NCI-H2227 treated with DMSO at 0.1 percent for 48 hours (cell line): Measurements from ENCODE around the gene ARFGAP1.
"Not testable (repeated sequence)": the region's sequence is repeated elsewhere in the genome, so short reads cannot be mapped to it uniquely, and the experiment has no call there.

Experiments
- DNase-seq: peaks from one replicate; lab custom pipeline; 2025; lab: John Stamatoyannopoulos, UW

The ARFGAP1 gene

GRCh38 chr20:63332488-63333240 lies 60.1 kb downstream of the ARFGAP1 start:
- DNase-seq: no peak

DNA sequence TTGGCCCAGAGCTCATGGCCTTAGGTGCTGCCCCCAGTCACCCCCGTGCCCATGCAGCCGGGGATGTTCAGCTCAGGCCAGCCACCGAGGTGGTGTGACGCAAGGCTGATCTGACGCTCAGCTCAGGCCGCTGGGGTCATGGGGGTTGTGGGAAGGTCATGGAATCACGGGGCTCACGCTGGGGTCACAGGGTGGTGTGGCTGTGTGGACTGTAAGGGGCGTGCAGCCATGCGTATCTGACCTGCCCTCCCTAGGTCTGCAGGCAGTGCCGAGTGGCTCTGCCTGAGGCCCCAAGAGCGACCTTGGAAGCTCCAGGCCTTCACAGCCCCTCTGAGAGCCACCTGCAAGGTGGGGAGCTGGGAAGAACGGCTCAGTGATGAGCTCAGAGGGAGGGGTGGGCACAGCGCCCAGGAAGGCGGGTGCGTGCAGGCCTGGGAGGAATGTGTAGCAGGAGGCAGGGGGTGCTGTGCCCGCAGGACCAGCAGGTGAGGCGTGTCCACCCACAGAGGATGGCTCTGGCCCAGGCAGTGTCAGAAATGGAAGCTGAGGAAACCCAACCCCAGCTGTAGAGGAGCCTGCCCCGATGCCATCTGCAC lies 60.7 kb downstream of the ARFGAP1 start:
- DNase-seq: no peak

DNA sequence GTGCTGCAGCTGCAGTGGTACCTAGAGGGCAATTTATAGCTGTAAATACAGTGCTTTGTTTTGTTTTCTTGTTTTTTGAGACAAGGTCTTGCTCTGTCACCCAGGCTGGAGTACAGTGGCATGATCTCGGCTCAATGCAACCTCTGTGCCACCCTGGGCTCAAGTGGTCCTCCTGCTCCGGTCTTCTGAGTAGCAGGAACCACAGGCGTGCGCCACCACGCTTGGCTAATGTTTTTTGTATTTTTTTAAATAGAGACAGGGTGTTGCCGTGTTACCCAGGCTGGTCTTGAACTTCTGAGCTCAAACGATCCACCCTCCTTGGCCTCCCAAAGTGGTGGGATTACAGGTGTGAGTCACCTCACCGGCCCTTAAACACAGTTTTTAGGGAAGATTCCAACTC lies 61.7 kb downstream of the ARFGAP1 start:
- DNase-seq: no peak

GRCh38 chr20:63335060-63335459 lies 62.4 kb downstream of the ARFGAP1 start:
- not testable (repeated sequence) for DNase-seq

DNA sequence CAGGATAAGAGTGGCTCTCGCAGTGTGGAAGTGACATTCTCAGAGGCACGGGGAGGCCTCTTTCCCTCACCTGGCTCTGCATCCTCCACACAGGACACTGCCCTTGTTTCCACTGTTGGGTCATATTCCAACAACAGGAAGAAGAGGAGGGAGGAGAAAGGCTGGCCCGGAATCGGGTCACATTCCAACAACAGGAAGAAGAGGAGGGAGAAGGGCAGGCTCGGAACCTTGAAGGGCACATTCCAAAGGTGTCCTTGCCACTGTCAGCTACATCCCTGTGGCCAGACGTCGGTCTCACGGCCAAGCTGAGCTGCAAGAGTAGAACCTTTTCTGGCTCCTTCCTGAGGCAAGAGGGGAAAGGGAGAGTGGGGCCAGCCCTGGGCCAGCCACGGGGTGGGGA lies 63.1 kb downstream of the ARFGAP1 start:
- DNase-seq: no peak

DNA sequence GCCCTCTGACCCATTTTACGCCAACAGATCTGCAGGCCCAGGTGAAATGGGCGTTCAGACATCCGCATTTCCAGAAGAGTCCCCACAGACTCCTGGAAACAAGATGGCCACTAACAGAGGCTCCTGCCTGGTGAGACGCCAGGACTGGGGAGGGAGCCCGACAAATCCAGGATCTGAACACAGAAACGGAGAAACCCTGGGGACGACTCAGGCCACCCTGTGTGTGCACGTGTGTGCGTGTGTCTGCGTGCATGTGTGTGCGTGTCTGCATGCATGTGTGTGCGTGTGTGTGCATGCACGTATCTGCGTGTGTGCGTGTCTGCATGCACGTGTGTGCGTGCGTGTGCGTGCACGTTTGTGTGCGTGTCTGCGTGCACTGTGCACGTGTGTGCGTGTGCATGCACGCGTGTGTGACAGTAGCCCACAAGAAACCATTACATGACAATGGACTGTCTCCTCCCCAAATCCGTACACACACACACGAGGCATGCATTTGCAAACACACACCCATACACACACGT lies 63.7 kb downstream of the ARFGAP1 start:
- no peak for DNase-seq

GRCh38 chr20:63337786-63338420 lies 65.3 kb downstream of the ARFGAP1 start:
- DNase-seq: no peak
